GM12878 (cell line): ENCODE data around the gene METTL1. TPM values are rescaled to one million over a fixed set of nuclear protein-coding genes. Genes with fewer than 3 reads are reported as not detected.

Source experiments
- BMI1 ChIP-seq: fragments of 450-650 bp; IDR thresholded peaks from 2 replicates; pipeline ENCODE4 v1.6.1; 2016; ENCODE audit warnings: mild to moderate bottlenecking, moderate library complexity, borderline replicate concordance
- BRCA1 ChIP-seq: IDR thresholded peaks from 2 replicates; pipeline ENCODE4 v1.6.1; 2011; ENCODE audit warnings: low read depth, low read length, improper control_type of control experiment
- DPF2 ChIP-seq: fragments of 450-650 bp; IDR thresholded peaks from 2 replicates; pipeline ENCODE4 v1.6.1; 2017; ENCODE audit warnings: mild to moderate bottlenecking
- EED ChIP-seq: sonication (generic); IDR thresholded peaks from 2 replicates; pipeline ENCODE4 v1.6.1; 2016; ENCODE audit warnings: antibody characterized with exemption, low read depth
- FOXK2 ChIP-seq: fragments of 450-650 bp; IDR thresholded peaks from 2 replicates; pipeline ENCODE4 v1.6.1; 2017; ENCODE audit warnings: mild to moderate bottlenecking, moderate library complexity
- MEF2A ChIP-seq: IDR thresholded peaks from 2 replicates; pipeline ENCODE4 v1.6.1; 2011; ENCODE audit warnings: low read depth, mild to moderate bottlenecking, low read length, moderate library complexity; ENCODE audit not compliant: insufficient read depth
- NBN ChIP-seq: fragments of 450-650 bp; IDR thresholded peaks from 2 replicates; pipeline ENCODE4 v1.6.1; 2016
- NRF1 ChIP-seq: conservative IDR thresholded peaks from 2 replicates; pipeline ENCODE4 v1.6.1; 2011; ENCODE audit warnings: mild to moderate bottlenecking, low read depth, low read length, improper control_type of control experiment
- PML ChIP-seq: IDR thresholded peaks from 2 replicates; pipeline ENCODE4 v1.6.1; 2012; ENCODE audit warnings: low read length, inconsistent platforms
- RCOR1 ChIP-seq: conservative IDR thresholded peaks from 2 replicates; pipeline ENCODE4 v1.6.1; 2012; ENCODE audit warnings: low read depth, low read length, improper control_type of control experiment
- REST ChIP-seq: IDR thresholded peaks from 2 replicates; pipeline ENCODE4 v1.6.1; 2012; ENCODE audit warnings: mild to moderate bottlenecking, low read depth, low read length
- SIX5 ChIP-seq: IDR thresholded peaks from 2 replicates; pipeline ENCODE4 v1.6.1; 2011; ENCODE audit warnings: mild to moderate bottlenecking, low read depth, low read length, moderate library complexity; ENCODE audit not compliant: severe bottlenecking
- STAT1 ChIP-seq: fragments of 450-650 bp; conservative IDR thresholded peaks from 2 replicates; pipeline ENCODE4 v1.6.1; 2014; ENCODE audit warnings: antibody characterized with exemption, mild to moderate bottlenecking
- SUZ12 ChIP-seq: fragments of 200-600 bp; sonication (generic); IDR thresholded peaks from one replicate; pipeline ENCODE4 v1.6.1; 2018; ENCODE audit warnings: antibody characterized with exemption, mild to moderate bottlenecking; ENCODE audit not compliant: unreplicated experiment
- TARDBP ChIP-seq: IDR thresholded peaks from 2 replicates; pipeline ENCODE4 v1.6.1; 2016; ENCODE audit warnings: borderline replicate concordance
- YY1 ChIP-seq: IDR thresholded peaks from 2 replicates; pipeline ENCODE4 v1.6.1; 2011; ENCODE audit warnings: low read depth, mild to moderate bottlenecking, low read length
- ZBED1 ChIP-seq: IDR thresholded peaks from 2 replicates; pipeline ENCODE4 v1.6.1; 2016; ENCODE audit warnings: borderline replicate concordance
- ZBTB40 ChIP-seq: fragments of 450-650 bp; IDR thresholded peaks from 2 replicates; pipeline ENCODE4 v1.6.1; 2016; ENCODE audit warnings: mild to moderate bottlenecking, moderate library complexity, borderline replicate concordance
- ZNF274 ChIP-seq: IDR thresholded peaks from one replicate; pipeline ENCODE4 v1.8.0; 2011; ENCODE audit not compliant: insufficient read length, insufficient read depth
- polyA plus RNA-seq, 11 experiments: library from polyadenylated mRNA; depleted of rRNA in 4 of 11; unstranded in 6 of 11; stranded (reverse) in 5 of 11; fragments of >200 nt; fragmentation: Nextera tagmentation in 4 of 11; fragmentation: Illumina TruSeq in 1 of 11; extraction: Ambion mirVana in 4 of 11; extraction: Trizol in 1 of 11; gene quantifications; 1 replicate in 1 of 11; 2 replicates in 10 of 11; pipeline versions ENCODE4 v1.2.1 to v1.2.3, GENCODE V29; 2011 to 2016; ENCODE audit warnings: inconsistent platforms in 2 of 11, missing spikeins in 2 of 11, low read depth in 1 of 11
- total RNA-seq, 4 experiments: library from RNA; depleted of rRNA in 3 of 4; stranded (reverse); fragments of >200 nt in 3 of 4; fragmentation: Illumina TruSeq in 1 of 4; extraction: Trizol in 1 of 4; gene quantifications; 2 replicates each; pipeline versions ENCODE4 v1.2.1 to v1.2.3, GENCODE V29; 2013 to 2021
- TF ChIP-seq, protein P1 (sequence below): fragments of 450-650 bp; formaldehyde crosslinking; IDR thresholded peaks from 2 replicates; pipeline ENCODE4 v1.5.0; 2022; ENCODE audit warnings: mild to moderate bottlenecking, missing genetic modification characterization

METTL1 gene
- total and polyA plus RNA-seq, 10 of the 15 experiments (the other 5 are each of a cell fraction or from before 2014, with no cell fraction given) = 11.3 to 44.3 (median 30.6) TPM

DNA sequence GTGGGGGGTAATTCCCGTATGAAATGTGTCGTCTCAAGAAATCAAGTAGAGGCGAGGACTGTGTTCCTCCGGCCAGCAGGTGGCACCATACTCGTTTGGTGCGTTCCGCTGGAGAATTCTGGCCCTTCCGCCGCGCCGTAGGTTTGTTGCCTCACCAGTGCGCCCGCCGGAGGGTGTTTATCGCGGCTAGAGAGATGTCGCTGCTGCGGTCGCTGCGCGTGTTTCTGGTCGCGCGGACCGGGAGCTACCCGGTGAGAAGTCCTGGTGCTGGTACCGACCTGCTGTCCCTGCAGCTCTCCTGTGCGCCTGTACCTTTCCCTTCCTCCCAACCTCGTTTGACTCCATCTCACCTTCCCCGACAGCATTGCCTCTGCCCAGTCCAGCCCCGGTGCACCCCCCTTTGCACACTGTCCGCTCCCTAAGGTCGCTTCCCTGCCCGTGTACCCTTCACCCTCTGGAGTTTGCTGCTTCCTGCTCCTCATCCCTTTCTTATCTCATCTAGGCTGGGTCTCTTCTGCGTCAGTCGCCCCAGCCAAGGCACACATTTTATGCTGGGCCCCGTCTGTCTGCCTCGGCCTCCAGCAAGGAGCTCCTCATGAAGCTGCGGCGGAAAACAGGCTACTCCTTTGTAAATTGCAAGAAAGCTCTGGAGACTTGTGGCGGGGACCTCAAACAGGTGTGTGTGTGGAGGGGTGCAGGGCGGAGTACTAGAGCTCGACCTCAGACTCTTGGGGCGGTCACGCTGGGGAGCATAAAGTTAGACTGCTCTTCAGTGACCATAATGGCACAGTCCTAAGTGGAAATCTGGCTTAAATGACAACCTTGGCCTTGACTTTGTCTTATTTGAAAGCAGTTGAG lies 10.9 kb upstream of the METTL1 start, which contains the start of gene TSFM (continued):
- TF ChIP-seq, protein P1, sequence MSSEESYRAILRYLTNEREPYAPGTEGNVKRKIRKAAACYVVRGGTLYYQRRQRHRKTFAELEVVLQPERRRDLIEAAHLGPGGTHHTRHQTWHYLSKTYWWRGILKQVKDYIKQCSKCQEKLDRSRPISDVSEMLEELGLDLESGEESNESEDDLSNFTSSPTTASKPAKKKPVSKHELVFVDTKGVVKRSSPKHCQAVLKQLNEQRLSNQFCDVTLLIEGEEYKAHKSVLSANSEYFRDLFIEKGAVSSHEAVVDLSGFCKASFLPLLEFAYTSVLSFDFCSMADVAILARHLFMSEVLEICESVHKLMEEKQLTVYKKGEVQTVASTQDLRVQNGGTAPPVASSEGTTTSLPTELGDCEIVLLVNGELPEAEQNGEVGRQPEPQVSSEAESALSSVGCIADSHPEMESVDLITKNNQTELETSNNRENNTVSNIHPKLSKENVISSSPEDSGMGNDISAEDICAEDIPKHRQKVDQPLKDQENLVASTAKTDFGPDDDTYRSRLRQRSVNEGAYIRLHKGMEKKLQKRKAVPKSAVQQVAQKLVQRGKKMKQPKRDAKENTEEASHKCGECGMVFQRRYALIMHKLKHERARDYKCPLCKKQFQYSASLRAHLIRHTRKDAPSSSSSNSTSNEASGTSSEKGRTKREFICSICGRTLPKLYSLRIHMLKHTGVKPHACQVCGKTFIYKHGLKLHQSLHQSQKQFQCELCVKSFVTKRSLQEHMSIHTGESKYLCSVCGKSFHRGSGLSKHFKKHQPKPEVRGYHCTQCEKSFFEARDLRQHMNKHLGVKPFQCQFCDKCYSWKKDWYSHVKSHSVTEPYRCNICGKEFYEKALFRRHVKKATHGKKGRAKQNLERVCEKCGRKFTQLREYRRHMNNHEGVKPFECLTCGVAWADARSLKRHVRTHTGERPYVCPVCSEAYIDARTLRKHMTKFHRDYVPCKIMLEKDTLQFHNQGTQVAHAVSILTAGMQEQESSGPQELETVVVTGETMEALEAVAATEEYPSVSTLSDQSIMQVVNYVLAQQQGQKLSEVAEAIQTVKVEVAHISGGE = no peak
- peak; percentile 64 for TF ChIP-seq SIX5
- TF ChIP-seq FOXK2 = peak; percentile 85
- peak; percentile 88 for TF ChIP-seq YY1
- no peak; the same call in 1 of the 2 replicates for TF ChIP-seq REST
- TF ChIP-seq DPF2 = no peak
- TF ChIP-seq RCOR1 = no peak
- TF ChIP-seq NRF1 = no peak
- TF ChIP-seq EED = 0 out of 2 replicates have a peak, but pooled peaks have one; percentile 17
- no peak for TF ChIP-seq SUZ12
- peak; percentile 87; the same call in 1 of the 2 replicates for TF ChIP-seq TARDBP
- TF ChIP-seq ZBTB40 = peak; percentile 36; the same call in 1 of the 2 replicates
- TF ChIP-seq BMI1 = no peak
- TF ChIP-seq NBN = peak; percentile 94
- no peak for TF ChIP-seq BRCA1
- TF ChIP-seq ZBED1 = peak; percentile 52; the same call in 1 of the 2 replicates
- peak; percentile 77; the same call in 1 of the 2 replicates for TF ChIP-seq STAT1
- no peak for TF ChIP-seq ZNF274
- TF ChIP-seq MEF2A = peak; percentile 75; the same call in 1 of the 2 replicates
- peak; percentile 92; the same call in 1 of the 2 replicates for TF ChIP-seq PML
